CD4-positive, alpha-beta T cell treated with Interleukin-1 beta for 1 hour (primary cell): ENCODE results near the gene SAFB.

Source experiments
- DNase-seq, 2 donors: peaks; one replicate each; pipeline ENCODE4 v3.0.0-alpha.2; 2020 to 2022

Gene SAFB

DNA sequence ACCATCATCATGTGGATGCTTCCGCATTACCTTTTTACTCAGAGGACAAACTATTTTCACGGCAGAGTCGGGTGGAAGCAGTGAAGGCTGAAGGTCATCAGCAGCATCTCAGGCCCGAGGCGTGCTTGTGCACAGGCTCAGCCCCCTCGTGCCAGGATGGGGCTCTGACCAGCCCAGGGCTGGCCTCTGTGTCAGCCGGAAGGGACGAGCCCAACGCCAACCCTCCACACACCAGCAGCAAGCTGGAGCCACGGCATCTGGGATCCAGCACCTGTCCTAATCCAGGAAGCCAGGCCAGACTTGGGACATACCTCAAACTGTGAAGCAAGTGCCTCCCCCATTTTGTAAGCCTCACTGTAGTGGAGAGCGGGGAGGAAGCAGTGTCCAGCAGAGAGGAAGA is 46.3 kb downstream of the SAFB start:
- no peak for DNase-seq

- no peak for DNase-seq
Observed at GRCh38 chr19:5671600-5671999, 48.7 kb downstream of the SAFB start.

- no peak for DNase-seq
Observed at GRCh38 chr19:5672708-5673459, 50.0 kb downstream of the SAFB start.

DNA sequence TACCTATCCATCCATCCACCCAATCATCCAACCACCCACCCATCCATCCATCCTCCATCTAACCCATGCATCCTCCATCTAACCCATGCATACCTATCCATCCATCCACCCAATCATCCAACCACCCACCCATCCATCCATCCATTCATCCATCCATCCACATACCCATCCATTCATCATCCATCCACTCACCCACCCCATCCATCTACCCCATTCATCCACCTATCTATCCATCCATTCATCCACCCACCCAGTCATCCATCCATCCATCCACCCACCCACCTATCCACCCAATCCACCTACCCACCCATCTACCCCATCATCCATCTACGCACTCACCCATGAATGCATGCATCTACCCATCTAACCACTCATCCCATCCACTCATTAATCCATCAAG is 50.9 kb downstream of the SAFB start:
- no peak for DNase-seq

- no peak for DNase-seq
Observed at GRCh38 chr19:5674714-5675113, 51.8 kb downstream of the SAFB start.

DNA sequence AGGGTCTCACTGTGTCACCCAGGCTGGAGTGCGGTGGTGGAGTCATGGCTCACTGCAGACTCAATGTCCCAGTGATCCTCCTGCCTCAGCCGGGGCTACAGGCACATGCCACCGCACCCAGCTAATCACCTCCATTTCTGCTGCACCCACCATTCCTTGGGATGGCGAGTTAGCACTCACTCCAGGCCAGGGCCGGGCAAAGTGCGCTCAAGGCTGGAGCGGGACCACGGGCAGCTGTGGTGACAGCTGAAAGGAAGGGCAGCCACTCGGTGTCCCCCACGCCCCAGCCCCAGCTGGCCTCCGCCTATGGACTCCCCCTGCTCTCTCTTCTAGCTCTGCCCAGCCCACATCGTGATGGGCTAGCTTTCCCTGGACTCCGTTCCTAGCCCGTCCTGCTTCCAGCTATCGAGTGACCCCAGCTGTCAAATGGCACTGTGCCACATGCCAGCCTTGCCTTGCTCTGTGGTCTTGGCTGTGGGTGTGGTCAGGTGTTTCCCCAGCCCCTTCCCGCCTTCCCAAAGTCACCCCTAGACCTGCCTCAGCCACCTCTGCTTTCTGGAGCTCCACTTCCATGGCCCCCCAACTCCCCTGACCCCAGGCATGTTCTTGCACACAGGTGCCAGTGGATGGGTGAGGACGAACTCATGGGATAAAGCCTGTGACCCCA is 53.4 kb downstream of the SAFB start:
- no peak for DNase-seq

DNA sequence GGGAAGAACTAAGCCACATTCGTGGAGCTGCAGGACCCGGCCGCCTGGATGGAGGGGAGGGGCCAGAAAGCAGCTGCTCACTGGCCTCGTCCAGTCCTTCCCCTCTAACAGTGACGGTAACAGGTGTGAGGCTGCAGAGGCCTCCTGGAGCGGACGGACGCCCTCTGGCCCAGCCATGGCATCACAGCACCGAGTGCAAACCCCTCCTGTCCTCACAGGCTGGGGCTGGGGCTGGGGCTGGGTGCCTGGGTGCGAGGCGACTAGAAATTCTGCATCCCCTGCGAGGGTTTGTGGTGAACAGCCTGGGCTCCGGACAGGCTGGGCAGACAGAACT is 53.9 kb downstream of the SAFB start:
- DNase-seq, result no peak

DNA sequence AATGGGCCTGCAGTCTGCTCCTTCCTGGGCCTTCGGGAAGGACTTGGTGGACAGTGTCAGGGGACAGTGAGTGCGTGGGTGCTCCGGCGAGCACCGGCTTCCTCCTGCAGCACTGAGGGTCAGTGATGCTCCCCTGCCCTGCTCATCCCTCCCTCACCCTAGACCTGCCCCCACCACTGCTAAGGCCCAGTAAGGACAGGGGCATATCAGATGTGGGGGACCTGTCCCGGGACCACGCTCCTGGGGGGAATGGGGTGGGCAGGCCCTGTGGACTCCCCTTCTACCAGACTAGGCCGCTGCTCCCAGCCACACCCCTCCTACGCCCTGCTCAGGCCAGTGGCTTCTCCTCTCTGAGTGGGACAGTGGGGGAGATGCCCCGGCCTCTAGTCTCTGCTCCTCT is 54.3 kb downstream of the SAFB start:
- DNase-seq, result no peak

DNA sequence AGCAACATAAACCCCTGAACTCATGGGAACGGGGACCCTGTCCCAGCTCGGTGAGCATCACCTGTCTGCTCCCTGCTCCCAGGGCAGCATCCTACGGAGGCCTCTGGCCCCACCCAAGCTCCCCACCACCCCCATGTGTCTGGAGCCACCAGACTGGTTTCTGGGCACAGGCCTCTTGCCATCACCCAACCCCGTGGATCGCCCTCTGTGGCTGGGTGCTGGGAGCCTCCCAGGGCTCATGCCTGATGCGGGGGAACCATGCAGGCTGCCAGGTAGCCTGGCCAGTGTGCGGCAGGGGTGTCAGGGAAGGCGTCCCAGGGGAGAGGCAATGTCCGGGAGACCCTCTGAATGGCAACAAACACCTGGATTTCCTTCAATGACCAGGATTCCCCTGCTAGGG is 54.7 kb downstream of the SAFB start:
- no peak for DNase-seq

- no peak for DNase-seq
Observed at GRCh38 chr19:5678071-5678718, 55.3 kb downstream of the SAFB start.

DNA sequence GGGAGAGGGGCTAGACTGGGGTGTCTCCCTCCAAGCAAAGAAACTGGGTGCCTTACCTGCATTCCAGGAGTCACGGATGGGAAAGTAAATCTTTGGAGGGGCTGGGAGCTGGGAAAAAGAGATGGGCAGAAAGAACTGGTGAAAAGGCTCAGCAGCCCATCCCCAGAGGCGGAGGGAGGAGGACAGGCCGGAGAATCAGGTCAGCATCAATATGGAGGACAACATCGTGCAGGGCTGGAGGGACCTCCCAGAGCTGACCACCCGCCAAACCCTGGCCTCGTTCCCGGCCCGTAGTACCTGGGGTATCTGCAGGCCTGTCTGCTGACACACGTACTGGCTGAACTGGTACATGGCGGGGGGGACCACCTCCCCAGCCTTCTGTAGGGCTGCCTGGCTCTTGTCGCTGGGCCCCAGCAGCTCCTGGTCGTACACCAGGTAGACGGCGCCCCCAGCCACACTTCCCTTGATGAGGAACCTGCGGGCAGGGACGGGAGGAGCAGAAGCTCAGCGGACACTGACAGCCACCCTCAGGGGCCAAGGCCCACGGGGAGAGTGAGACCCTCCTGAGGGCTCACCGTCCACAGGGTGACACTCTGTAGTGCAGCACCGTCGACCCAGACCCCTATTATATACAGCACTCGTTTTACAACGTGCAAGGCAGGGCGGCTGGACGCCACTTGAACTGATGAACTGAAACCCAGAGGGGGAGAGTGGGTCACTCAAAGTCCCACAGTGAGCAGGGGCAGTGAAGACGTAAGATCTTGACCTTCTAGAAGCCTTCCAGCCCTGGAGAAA is 56.6 kb downstream of the SAFB start:
- no peak for DNase-seq

DNA sequence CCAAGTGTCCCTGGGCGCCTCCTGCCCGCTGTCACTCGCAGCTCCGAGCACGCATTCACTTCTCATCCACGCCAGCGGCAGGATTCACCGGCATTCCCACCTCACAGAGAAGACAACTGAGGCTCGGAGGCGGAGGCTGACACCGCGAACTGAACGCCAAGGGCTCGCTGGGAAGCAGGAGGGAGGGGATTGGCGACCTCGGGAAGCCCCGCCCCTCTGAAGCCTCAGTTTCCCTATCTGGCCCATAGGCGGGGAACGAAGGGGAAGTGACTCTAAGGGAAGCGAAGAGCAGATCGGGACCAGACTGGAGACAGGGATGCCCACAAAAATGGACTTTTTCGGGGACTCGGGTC is 57.2 kb downstream of the SAFB start:
- no peak for DNase-seq

GRCh38 chr19:5680437-5681368 is 57.8 kb downstream of the SAFB start, which contains the start of the genes HSD11B1L and MICOS13:
HSD11B1L (plus strand) TSS chr19:5681027; CDS start chr19:5684833, 3,806 bp downstream.
MICOS13 (minus strand) TSS chr19:5680516; CDS start chr19:5680486, 30 bp downstream.
- DNase-seq, result peak; percentile 99

DNA sequence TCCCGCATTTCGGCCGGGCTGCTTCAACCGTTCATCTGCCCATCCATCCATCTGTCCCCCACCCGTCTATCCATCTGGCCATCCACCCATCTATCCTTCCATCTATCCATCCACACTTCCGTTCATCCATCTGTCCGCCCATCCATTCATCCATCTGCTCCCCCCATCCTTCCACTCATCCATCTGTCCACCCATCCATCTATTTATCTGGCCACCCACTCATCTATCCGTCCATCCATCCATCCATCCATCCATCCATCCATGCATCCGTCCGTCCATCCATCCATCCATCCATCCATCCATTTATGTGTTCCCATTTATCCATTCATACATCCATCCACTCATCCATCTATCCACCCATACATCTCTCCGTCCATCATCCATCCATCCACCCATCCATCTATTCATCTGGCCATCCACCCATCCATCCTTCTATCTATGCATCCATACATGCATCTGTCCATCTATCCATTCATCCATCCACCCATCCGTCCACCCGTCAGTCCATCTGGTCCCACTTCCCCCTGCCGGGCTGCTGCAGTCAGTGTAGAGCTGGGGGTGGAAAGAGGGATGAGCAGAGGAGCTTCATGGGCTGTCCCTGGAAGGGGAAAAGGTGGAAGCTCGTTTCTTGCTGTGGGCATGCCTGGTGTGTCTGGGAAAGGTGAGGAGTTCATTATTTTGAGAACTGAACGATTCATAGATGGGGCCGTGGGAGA is 58.7 kb downstream of the SAFB start:
- DNase-seq, result no peak

DNA sequence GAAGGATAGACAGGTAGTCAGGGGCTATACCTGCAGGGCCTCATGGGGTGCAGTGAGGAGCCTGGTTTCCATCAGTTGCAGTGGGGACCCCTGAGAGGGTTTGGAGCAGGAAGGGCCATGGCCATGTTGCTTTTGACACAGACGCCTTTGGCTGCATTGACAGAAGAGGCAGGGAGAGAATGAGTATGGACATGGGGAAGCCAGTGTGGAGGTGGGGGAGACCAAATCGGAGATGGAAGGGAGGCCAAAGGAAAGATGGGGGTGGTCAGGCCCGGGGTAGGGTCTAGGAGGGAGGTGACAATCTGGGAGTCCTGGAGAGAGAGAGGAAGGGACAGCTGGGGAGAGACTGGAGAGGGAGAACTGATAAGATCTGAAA is 59.2 kb downstream of the SAFB start:
- no peak for DNase-seq

DNA sequence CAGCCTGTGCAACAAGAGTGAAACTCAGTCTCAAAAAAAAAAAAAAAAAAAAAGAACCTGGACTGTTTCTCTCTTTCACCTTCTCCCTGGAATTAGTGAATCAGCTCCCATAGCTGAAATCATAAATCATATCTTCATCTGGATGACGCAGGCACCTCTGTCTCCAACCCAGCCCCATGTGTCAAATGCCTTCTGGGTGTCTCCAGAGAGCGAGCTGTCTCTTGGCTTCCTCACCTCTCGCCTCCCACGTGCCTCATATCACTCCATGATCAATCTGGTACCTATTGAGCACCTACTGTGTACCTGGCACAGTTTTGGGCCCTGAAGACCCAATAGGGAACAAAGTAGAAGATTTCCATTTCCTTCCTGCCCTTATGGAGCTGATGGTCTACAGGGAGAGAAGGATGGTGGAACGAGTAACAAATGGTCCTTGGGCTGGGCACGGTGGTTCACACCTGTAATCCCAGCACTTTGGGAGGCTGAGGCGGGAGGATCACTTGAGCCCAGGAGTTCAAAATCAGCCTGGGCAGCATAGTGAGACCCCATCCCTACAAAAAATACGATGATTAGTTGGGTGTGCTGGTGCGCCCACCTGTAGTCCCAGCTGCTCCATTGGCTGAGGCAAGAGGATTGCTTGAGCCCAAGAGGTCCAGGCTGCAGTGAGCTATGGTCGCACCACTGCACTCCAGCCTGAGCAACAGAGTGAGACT is 60.4 kb downstream of the SAFB start:
- DNase-seq, result no peak

DNA sequence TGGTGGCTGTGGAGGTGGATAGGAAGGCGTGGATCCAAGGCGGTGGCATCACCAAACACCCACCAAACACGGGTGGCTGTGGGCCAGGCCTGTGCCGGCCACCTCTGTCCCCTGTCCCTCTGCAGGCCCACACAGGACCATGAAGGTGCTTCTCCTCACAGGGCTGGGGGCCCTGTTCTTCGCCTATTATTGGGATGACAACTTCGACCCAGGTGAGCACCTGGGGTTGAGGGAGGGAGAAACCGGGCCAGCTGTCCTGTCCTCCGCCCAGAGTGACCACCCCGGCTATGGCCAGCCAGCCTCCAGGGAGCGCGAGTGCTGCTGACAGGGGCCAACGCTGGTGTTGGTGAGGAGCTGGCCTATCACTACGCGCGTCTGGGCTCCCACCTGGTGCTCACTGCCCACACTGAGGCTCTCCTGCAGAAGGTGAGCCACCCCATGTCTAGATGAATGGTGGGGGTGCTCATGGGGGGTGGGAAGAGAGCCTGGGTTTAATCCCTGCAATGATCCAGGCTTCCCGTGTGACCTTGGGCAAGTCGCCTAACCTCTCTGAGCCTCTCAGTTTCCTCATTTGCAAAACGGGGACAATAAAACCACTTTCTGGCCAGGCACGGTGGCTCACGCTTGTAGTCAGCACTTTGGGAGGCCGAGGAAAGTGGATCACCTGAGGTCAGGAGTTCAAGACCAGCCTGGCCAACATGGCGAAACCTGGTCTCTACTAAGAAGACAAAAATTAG is 62.0 kb downstream of the SAFB start:
- no peak for DNase-seq

GRCh38 chr19:5686326-5686646 is 63.4 kb downstream of the SAFB start:
- DNase-seq, result no peak

- DNase-seq, result peak; percentile 95 to 96
Observed at GRCh38 chr19:5686647-5687359, 63.9 kb downstream of the SAFB start.
